H9 (cell line): ENCODE measurements around the gene GPR143. TPM values are rescaled to one million over a fixed set of nuclear protein-coding genes. Genes with fewer than 3 reads are reported as not detected.

Experiments
- DNase-seq: peaks from one replicate; pipeline ENCODE4 v3.0.0-alpha.2; 2017
- H2AFZ ChIP-seq: one replicate; pipeline ENCODE4 v1.6.1; 2013; ENCODE audit warnings: mild to moderate bottlenecking, low read length, control low read depth, moderate library complexity
- H2AK5ac ChIP-seq: 2 replicates; pipeline ENCODE4 v1.6.1; 2013; ENCODE audit warnings: low read length, control low read depth, mixed read lengths; ENCODE audit not compliant: insufficient read length
- H2BK120ac ChIP-seq: one replicate; pipeline ENCODE4 v1.6.1; 2013; ENCODE audit warnings: low read depth, mild to moderate bottlenecking, low read length, control low read depth, inconsistent platforms; ENCODE audit not compliant: poor library complexity, severe bottlenecking
- H2BK12ac ChIP-seq: 2 replicates; pipeline ENCODE4 v1.6.1; 2013; ENCODE audit warnings: low read length, control low read depth, mixed read lengths, low read depth; ENCODE audit not compliant: insufficient read length
- H2BK15ac ChIP-seq: 2 replicates; pipeline ENCODE4 v1.6.1; 2013; ENCODE audit warnings: low read depth, low read length, control low read depth
- H2BK20ac ChIP-seq: one replicate; pipeline ENCODE4 v1.6.1; 2013; ENCODE audit warnings: low read depth, mild to moderate bottlenecking, low read length, control low read depth, inconsistent platforms; ENCODE audit not compliant: poor library complexity, severe bottlenecking
- H2BK5ac ChIP-seq: 2 replicates; pipeline ENCODE4 v1.6.1; 2013; ENCODE audit warnings: low read length, control low read depth, mixed read lengths; ENCODE audit not compliant: insufficient read length
- H3K14ac ChIP-seq: 2 replicates; pipeline ENCODE4 v1.6.1; 2013; ENCODE audit warnings: low read length, control low read depth; ENCODE audit not compliant: insufficient read depth
- H3K18ac ChIP-seq: 2 replicates; pipeline ENCODE4 v1.6.1; 2013; ENCODE audit warnings: low read depth, mild to moderate bottlenecking, mixed read lengths, low read length, control low read depth; ENCODE audit not compliant: insufficient read length
- H3K23ac ChIP-seq: 2 replicates; pipeline ENCODE4 v1.6.1; 2013; ENCODE audit warnings: low read length, control low read depth, mixed read lengths, low read depth; ENCODE audit not compliant: insufficient read length
- H3K23me2 ChIP-seq: 2 replicates; pipeline ENCODE4 v1.6.1; 2013; ENCODE audit warnings: low read depth, mild to moderate bottlenecking, mixed read lengths, low read length, control low read depth; ENCODE audit not compliant: insufficient read length, poor library complexity, severe bottlenecking
- H3K27ac ChIP-seq: 2 replicates; pipeline ENCODE4 v1.5.1; 2013; ENCODE audit warnings: low read length, control low read depth, mixed read lengths, low read depth; ENCODE audit not compliant: insufficient read length
- H3K27me3 ChIP-seq: 2 replicates; pipeline ENCODE4 v1.6.1; 2013; ENCODE audit warnings: low read length, control low read depth, inconsistent platforms; ENCODE audit not compliant: insufficient read depth
- H3K4ac ChIP-seq: 2 replicates; pipeline ENCODE4 v1.6.1; 2013; ENCODE audit warnings: low read depth, mild to moderate bottlenecking, control low read depth, inconsistent platforms, low read length, moderate library complexity
- H3K4me1 ChIP-seq: 2 replicates; pipeline ENCODE4 v1.6.1; 2013; ENCODE audit warnings: low read length, control low read depth, inconsistent platforms; ENCODE audit not compliant: insufficient read depth
- H3K4me2 ChIP-seq: 2 replicates; pipeline ENCODE4 v1.6.1; 2013; ENCODE audit warnings: low read length, control low read depth, mixed read lengths; ENCODE audit not compliant: insufficient read length, insufficient read depth
- H3K56ac ChIP-seq: 2 replicates; pipeline ENCODE4 v1.6.1; 2013; ENCODE audit warnings: low read depth, mild to moderate bottlenecking, mixed read lengths, low read length, control low read depth; ENCODE audit not compliant: insufficient read length
- H3K79me1 ChIP-seq: 2 replicates; pipeline ENCODE4 v1.6.1; 2013; ENCODE audit warnings: low read depth, mild to moderate bottlenecking, moderate library complexity, low read length, control low read depth, inconsistent platforms; ENCODE audit not compliant: insufficient read depth, poor library complexity, severe bottlenecking
- H3K79me2 ChIP-seq: 2 replicates; pipeline ENCODE4 v1.6.1; 2013; ENCODE audit warnings: low read length, control low read depth, inconsistent platforms; ENCODE audit not compliant: insufficient read depth
- H3K9ac ChIP-seq: 2 replicates; pipeline ENCODE4 v1.6.1; 2013; ENCODE audit warnings: low read length, control low read depth, mixed read lengths; ENCODE audit not compliant: insufficient read length; ENCODE audit errors: extremely low read depth
- H3K9me3 ChIP-seq: one replicate; pipeline ENCODE4 v1.6.1; 2013; ENCODE audit warnings: low read depth, low read length, inconsistent platforms; ENCODE audit not compliant: control insufficient read depth
- H3T11ph ChIP-seq: one replicate; pipeline ENCODE4 v1.6.1; 2013; ENCODE audit warnings: mild to moderate bottlenecking, low read length, control low read depth, inconsistent platforms
- H4K20me1 ChIP-seq: one replicate; pipeline ENCODE4 v1.6.1; 2013; ENCODE audit not compliant: control insufficient read depth, insufficient read length, insufficient read depth
- H4K5ac ChIP-seq: 2 replicates; pipeline ENCODE4 v1.6.1; 2013; ENCODE audit warnings: low read depth, mild to moderate bottlenecking, mixed read lengths, low read length, control low read depth; ENCODE audit not compliant: insufficient read length
- H4K8ac ChIP-seq: replicated peaks from 2 replicates; pipeline ENCODE4 v1.6.1; 2013; ENCODE audit warnings: low read length, control low read depth, mixed read lengths, low read depth; ENCODE audit not compliant: insufficient read length
- H4K91ac ChIP-seq: 2 replicates; pipeline ENCODE4 v1.6.1; 2013; ENCODE audit warnings: low read depth, mild to moderate bottlenecking, moderate library complexity, mixed read lengths, low read length, control low read depth; ENCODE audit not compliant: insufficient read length
- H3K27ac Mint-ChIP-seq, 3 experiments: 2 replicates in 2 of 3; 3 replicates in 1 of 3; pipeline ENCODE4 v1.8.0; 2020 to 2021; ENCODE audit warnings: mixed read lengths in 3 of 3, mild to moderate bottlenecking in 1 of 3, moderate library complexity in 1 of 3
- H3K27me3 Mint-ChIP-seq: 2 replicates; pipeline ENCODE4 v1.8.0; 2021; ENCODE audit warnings: low read depth, mild to moderate bottlenecking, moderate library complexity, mixed read lengths
- H3K36me3 Mint-ChIP-seq, 3 experiments: 2 replicates in 2 of 3; 3 replicates in 1 of 3; pipeline ENCODE4 v1.8.0; 2020 to 2021; ENCODE audit warnings: low read depth in 3 of 3, mixed read lengths in 3 of 3; ENCODE audit not compliant: insufficient read depth in 1 of 3
- H3K4me1 Mint-ChIP-seq, 2 experiments: 2 replicates each; pipeline ENCODE4 v1.8.0; 2020; ENCODE audit warnings: mixed read lengths in 2 of 2
- H3K4me3 Mint-ChIP-seq, 2 experiments: 2 replicates in 1 of 2; 3 replicates in 1 of 2; pipeline ENCODE4 v1.8.0; 2020 to 2021; ENCODE audit warnings: mild to moderate bottlenecking in 2 of 2, mixed read lengths in 2 of 2, moderate library complexity in 1 of 2
- H3K9me3 Mint-ChIP-seq, 2 experiments: 2 replicates in 1 of 2; 3 replicates in 1 of 2; pipeline ENCODE4 v1.8.0; 2020; ENCODE audit warnings: mild to moderate bottlenecking in 2 of 2, mixed read lengths in 2 of 2, moderate library complexity in 1 of 2
- CTCF ChIP-seq: fragments of 200-600 bp; sonication (generic); conservative IDR thresholded peaks from 3 replicates; pipeline ENCODE4 v1.8.0; 2021; ENCODE audit warnings: antibody characterized with exemption, mild to moderate bottlenecking
- WGBS: extraction: QIAGEN DNeasy Blood & Tissue Kit; methylation state at CpG from one replicate; pipeline ENCODE4 v1.1.7; 2013; ENCODE audit warnings: missing lambda C conversion rate, low lambda C conversion rate, mixed read lengths; ENCODE audit not compliant: insufficient read length; ENCODE audit errors: extremely low coverage; 5-methylcytosine and 5-hydroxymethylcytosine counted together
- total RNA-seq: library from RNA; stranded (reverse); gene quantifications from 2 replicates; pipeline ENCODE4 v1.2.1, GENCODE V29; 2021

The GPR143 gene
- total RNA-seq, 1 experiment from 2014 or later = 7.1 TPM

GRCh38 chrX:9737363-9737762 lies 28.3 kb downstream of the GPR143 start:
- no peaks in the 10 kb centered on the region for H3K79me2 ChIP-seq
- H3T11ph ChIP-seq = no peak overlapping the region
- no peak overlapping the region for H3K9ac ChIP-seq
- H3K56ac ChIP-seq = no peak overlapping the region
- no peak overlapping the region for H4K91ac ChIP-seq
- Mint-ChIP-seq H3K4me3 (no peak overlapping the region), H3K36me3 (peaks cover 10 to 29% (median 25%) of the 10 kb centered on the region in 3 experiments; a peak in 6 of 7 replicates), H3K27me3 (no peaks in the 10 kb centered on the region), H3K27ac (no peak overlapping the region; a peak in 1 of 7 replicates), H3K9me3 (peaks cover 21 to 42% of the 10 kb centered on the region in 2 experiments), H3K4me1 (no peaks in the 10 kb centered on the region)
- H2BK20ac ChIP-seq = no peak overlapping the region
- no peak overlapping the region for H2BK5ac ChIP-seq
- H2BK15ac ChIP-seq = no peak overlapping the region
- H3K9me3 ChIP-seq = peaks cover 6% of the 10 kb centered on the region
- DNase-seq = no peak
- H4K5ac ChIP-seq = no peak overlapping the region
- H2AK5ac ChIP-seq = no peak overlapping the region
- no CpG with 5 or more reads among the region's 7 CpGs for WGBS
- H2BK12ac ChIP-seq = no peak overlapping the region
- no peak overlapping the region for H3K23ac ChIP-seq
- H3K14ac ChIP-seq = no peak overlapping the region
- H3K4me1 ChIP-seq = no peaks in the 10 kb centered on the region
- no peak overlapping the region for H3K4ac ChIP-seq
- no peak overlapping the region for H4K8ac ChIP-seq
- no peaks in the 10 kb centered on the region for H3K79me1 ChIP-seq
- H3K4me2 ChIP-seq = no peak overlapping the region
- no peaks in the 10 kb centered on the region for H3K27me3 ChIP-seq
- no peak for TF ChIP-seq CTCF
- no peak overlapping the region for H3K18ac ChIP-seq
- H3K23me2 ChIP-seq = no peaks in the 10 kb centered on the region
- no peak overlapping the region for H3K27ac ChIP-seq
- H2BK120ac ChIP-seq = no peak overlapping the region
- H4K20me1 ChIP-seq = no peaks in the 10 kb centered on the region
- H2AFZ ChIP-seq = no peak overlapping the region
